ENCODE measurements around the gene GLIS1. TPM values are rescaled to one million over a fixed set of nuclear protein-coding genes. Genes with fewer than 3 reads are reported as not detected.

GLIS1 gene
- total RNA-seq, 1 experiment from 2014 or later: 0.39 TPM

DNA sequence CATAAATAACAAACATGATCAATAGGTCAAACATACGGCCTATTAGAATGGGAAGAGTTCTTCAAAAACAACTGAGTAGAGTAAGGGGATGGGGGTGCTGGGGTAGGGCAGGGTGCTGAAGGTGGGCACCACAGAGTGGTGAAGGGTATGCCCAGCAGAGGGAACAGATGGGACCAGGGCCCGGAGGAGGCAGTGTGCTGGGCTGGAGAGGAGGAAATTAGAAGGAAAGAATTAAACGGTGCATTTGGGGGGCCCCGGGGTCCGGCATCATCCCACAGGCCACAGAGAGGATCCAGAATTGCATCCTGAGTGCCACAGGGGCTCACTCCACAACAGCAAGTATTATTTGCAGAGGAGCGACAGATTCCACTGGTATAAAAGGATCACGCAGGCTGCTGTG is 94.5 kb downstream of the GLIS1 start:
- H3K4me3 ChIP-seq (replicated peaks in 1 of 2; ENCODE audit: low read depth in 1 of 2, low read length in 2 of 2): no peak overlapping the region
- CTCF ChIA-PET: no interaction called here
- intact Hi-C loops (cut with micrococcal nuclease): no loop called here
- peaks cover 24% of the 10 kb centered on the region for H3K27me3 ChIP-seq (ENCODE audit: insufficient read depth, low read length)
- no peak overlapping the region for H3K27ac ChIP-seq (ENCODE audit: low read depth, low read length)
- H3K9me3 ChIP-seq (ENCODE audit: control insufficient read depth in 1 of 2, insufficient read depth in 1 of 2, low read depth in 1 of 2, low read length in 2 of 2): no peaks in the 10 kb centered on the region
- no peak overlapping the region for H2AFZ ChIP-seq (ENCODE audit: low read depth, low read length, poor library complexity, severe bottlenecking)
- H3K9ac ChIP-seq (ENCODE audit: low read length): no peak overlapping the region
- no peaks in the 10 kb centered on the region for H3K36me3 ChIP-seq (ENCODE audit: control insufficient read depth in 1 of 2, insufficient read depth in 2 of 2, low read length in 2 of 2)
- RAD21 ChIA-PET (ENCODE audit: low non-redundant PET in 1 of 2, low total read pairs in 2 of 2, uncharacterized antibody in 2 of 2, unreplicated experiment in 2 of 2): no interaction called here
- no peaks in the 10 kb centered on the region for H4K20me1 ChIP-seq (ENCODE audit: insufficient read depth)
- H3K9me2 ChIP-seq (ENCODE audit: insufficient read depth): no peaks in the 10 kb centered on the region
- H3K4me2 ChIP-seq (ENCODE audit: low read length): no peak overlapping the region
- peaks cover 3 to 7% of the 10 kb centered on the region in 2 experiments; a peak in 3 of 4 replicates for H3K4me1 ChIP-seq (ENCODE audit: control insufficient read depth in 1 of 2, insufficient read depth in 2 of 2, low read length in 2 of 2)
- ATAC-seq (no peak), DNase-seq (ENCODE audit: low read depth, low spot score) (no peak)
- BruUV-seq (replicated peaks): no TSS peak
- POLR2A ChIA-PET: no interaction called here
- H3K79me2 ChIP-seq (ENCODE audit: insufficient read depth, low read length): no peaks in the 10 kb centered on the region
- TF ChIP-seq, protein P1, sequence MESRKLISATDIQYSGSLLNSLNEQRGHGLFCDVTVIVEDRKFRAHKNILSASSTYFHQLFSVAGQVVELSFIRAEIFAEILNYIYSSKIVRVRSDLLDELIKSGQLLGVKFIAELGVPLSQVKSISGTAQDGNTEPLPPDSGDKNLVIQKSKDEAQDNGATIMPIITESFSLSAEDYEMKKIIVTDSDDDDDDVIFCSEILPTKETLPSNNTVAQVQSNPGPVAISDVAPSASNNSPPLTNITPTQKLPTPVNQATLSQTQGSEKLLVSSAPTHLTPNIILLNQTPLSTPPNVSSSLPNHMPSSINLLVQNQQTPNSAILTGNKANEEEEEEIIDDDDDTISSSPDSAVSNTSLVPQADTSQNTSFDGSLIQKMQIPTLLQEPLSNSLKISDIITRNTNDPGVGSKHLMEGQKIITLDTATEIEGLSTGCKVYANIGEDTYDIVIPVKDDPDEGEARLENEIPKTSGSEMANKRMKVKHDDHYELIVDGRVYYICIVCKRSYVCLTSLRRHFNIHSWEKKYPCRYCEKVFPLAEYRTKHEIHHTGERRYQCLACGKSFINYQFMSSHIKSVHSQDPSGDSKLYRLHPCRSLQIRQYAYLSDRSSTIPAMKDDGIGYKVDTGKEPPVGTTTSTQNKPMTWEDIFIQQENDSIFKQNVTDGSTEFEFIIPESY (IDR thresholded peaks at IDR 0.05; ENCODE audit: extremely low read depth, insufficient replicate concordance, low read length): no peak
- TF ChIP-seq, protein P2, sequence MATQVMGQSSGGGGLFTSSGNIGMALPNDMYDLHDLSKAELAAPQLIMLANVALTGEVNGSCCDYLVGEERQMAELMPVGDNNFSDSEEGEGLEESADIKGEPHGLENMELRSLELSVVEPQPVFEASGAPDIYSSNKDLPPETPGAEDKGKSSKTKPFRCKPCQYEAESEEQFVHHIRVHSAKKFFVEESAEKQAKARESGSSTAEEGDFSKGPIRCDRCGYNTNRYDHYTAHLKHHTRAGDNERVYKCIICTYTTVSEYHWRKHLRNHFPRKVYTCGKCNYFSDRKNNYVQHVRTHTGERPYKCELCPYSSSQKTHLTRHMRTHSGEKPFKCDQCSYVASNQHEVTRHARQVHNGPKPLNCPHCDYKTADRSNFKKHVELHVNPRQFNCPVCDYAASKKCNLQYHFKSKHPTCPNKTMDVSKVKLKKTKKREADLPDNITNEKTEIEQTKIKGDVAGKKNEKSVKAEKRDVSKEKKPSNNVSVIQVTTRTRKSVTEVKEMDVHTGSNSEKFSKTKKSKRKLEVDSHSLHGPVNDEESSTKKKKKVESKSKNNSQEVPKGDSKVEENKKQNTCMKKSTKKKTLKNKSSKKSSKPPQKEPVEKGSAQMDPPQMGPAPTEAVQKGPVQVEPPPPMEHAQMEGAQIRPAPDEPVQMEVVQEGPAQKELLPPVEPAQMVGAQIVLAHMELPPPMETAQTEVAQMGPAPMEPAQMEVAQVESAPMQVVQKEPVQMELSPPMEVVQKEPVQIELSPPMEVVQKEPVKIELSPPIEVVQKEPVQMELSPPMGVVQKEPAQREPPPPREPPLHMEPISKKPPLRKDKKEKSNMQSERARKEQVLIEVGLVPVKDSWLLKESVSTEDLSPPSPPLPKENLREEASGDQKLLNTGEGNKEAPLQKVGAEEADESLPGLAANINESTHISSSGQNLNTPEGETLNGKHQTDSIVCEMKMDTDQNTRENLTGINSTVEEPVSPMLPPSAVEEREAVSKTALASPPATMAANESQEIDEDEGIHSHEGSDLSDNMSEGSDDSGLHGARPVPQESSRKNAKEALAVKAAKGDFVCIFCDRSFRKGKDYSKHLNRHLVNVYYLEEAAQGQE (IDR thresholded peaks at IDR 0.05; ENCODE audit: low read depth): no peak
- TF ChIP-seq ZFX (IDR thresholded peaks at IDR 0.05) (no peak), EZH2 (IDR thresholded peaks at IDR 0.05) (no peak)
